MM.1S (cell line): ENCODE measurements around the gene KLHDC3.
A peak's percentile ranks its signal among the peaks of the same experiment; 100 is the strongest.

Source experiments
- DNase-seq: peaks from one replicate; pipeline ENCODE4 v3.0.0-alpha.2; 2015
- H2AFZ ChIP-seq: fragments of 300-600 bp; sonication (generic); 2 replicates; pipeline ENCODE4 v1.6.0; 2016; ENCODE audit warnings: antibody characterized with exemption, low read length
- H3F3A ChIP-seq: fragments of 300-600 bp; sonication (generic); 2 replicates; pipeline ENCODE4 v1.6.1; 2016; ENCODE audit warnings: mild to moderate bottlenecking, antibody characterized with exemption, low read length, moderate library complexity, mixed read lengths; ENCODE audit not compliant: insufficient read depth
- H3K27ac ChIP-seq: fragments of 300-600 bp; sonication (generic); 2 replicates; pipeline ENCODE4 v1.5.1; 2016; ENCODE audit warnings: mild to moderate bottlenecking, low read length
- H3K27me3 ChIP-seq: fragments of 300-600 bp; sonication (generic); replicated peaks from 2 replicates; pipeline ENCODE4 v1.6.0; 2016; ENCODE audit warnings: low read length; ENCODE audit not compliant: insufficient read depth
- H3K36me3 ChIP-seq: fragments of 300-600 bp; sonication (generic); replicated peaks from 2 replicates; pipeline ENCODE4 v1.6.1; 2016; ENCODE audit warnings: mild to moderate bottlenecking, low read length, mixed read lengths; ENCODE audit not compliant: insufficient read depth
- H3K4me1 ChIP-seq: fragments of 300-600 bp; sonication (generic); 2 replicates; pipeline ENCODE4 v1.6.1; 2016; ENCODE audit warnings: low read length, mixed read lengths
- H3K4me2 ChIP-seq: fragments of 300-600 bp; sonication (generic); 2 replicates; pipeline ENCODE4 v1.6.0; 2016; ENCODE audit warnings: low read depth, low read length
- H3K4me3 ChIP-seq: fragments of 300-600 bp; sonication (generic); 2 replicates; pipeline ENCODE4 v1.5.1; 2016; ENCODE audit warnings: low read length, mixed read lengths
- H3K79me2 ChIP-seq: fragments of 300-600 bp; sonication (generic); 2 replicates; pipeline ENCODE4 v1.6.1; 2016; ENCODE audit warnings: mixed run types, low read length, mixed read lengths
- H3K9ac ChIP-seq: fragments of 300-600 bp; sonication (generic); 2 replicates; pipeline ENCODE4 v1.6.1; 2016; ENCODE audit warnings: low read length, mixed read lengths
- H3K9me2 ChIP-seq: fragments of 300-600 bp; sonication (generic); replicated peaks from 2 replicates; pipeline ENCODE4 v1.6.1; 2016; ENCODE audit warnings: mild to moderate bottlenecking, low read length, mixed read lengths; ENCODE audit not compliant: insufficient read depth
- H3K9me3 ChIP-seq: fragments of 300-600 bp; sonication (generic); replicated peaks from 2 replicates; pipeline ENCODE4 v1.6.1; 2016; ENCODE audit warnings: mild to moderate bottlenecking, low read length, mixed read lengths; ENCODE audit not compliant: insufficient read depth
- H4K20me1 ChIP-seq: fragments of 300-600 bp; sonication (generic); 2 replicates; pipeline ENCODE4 v1.6.1; 2016; ENCODE audit warnings: mild to moderate bottlenecking, low read length, moderate library complexity, mixed read lengths; ENCODE audit not compliant: insufficient read depth
- CTCF ChIP-seq: fragments of 300-600 bp; sonication (generic); IDR thresholded peaks from 2 replicates; pipeline ENCODE4 v1.5.1; 2016; ENCODE audit warnings: antibody characterized with exemption, low read length, mixed read lengths
- EZH2phosphoT487 ChIP-seq: fragments of 300-600 bp; sonication (generic); IDR thresholded peaks from 2 replicates; pipeline ENCODE4 v1.6.1; 2018; ENCODE audit warnings: antibody characterized with exemption, low read length

Gene KLHDC3

GRCh38 chr6:43070028-43070632 lies 56.1 kb downstream of the KLHDC3 start:
- Histone ChIP-seq H3F3A (no peaks in the 10 kb centered on the region), H3K4me3 (no peak overlapping the region), H3K27me3 (no peaks in the 10 kb centered on the region), H3K4me2 (no peak overlapping the region), H3K36me3 (no peaks in the 10 kb centered on the region), H3K79me2 (no peaks in the 10 kb centered on the region), H3K4me1 (peaks cover 10% of the 10 kb centered on the region), H2AFZ (no peak overlapping the region), H3K9me2 (no peaks in the 10 kb centered on the region), H3K9me3 (no peaks in the 10 kb centered on the region), H3K9ac (no peak overlapping the region), H3K27ac (no peak overlapping the region), H4K20me1 (no peaks in the 10 kb centered on the region)
- TF ChIP-seq CTCF (peak; percentile 48), EZH2phosphoT487 (no peak)
- DNase-seq, result peak; percentile 51
